ENCODE results near the gene MAEL. TPM values are rescaled to one million over a fixed set of nuclear protein-coding genes. Genes with fewer than 3 reads are reported as not detected.

Gene MAEL
- not detected in 5 replicates for total RNA-seq (2022; extraction: Qiagen RNA extraction)

GRCh38 chr1:166988974-166989515, at the start of gene MAEL:
Gene MAEL (plus strand): TSS chr1:166989280. CDS start chr1:166989353, 73 bp downstream.

GRCh38 chr1:166975361-166976129, 13.5 kb upstream of the MAEL start, which contains the start of gene ILDR2:
Gene ILDR2 (minus strand): TSS chr1:166975540. CDS start chr1:166975268, 272 bp downstream.

Other genes starting within 250 kb of the MAEL start
- gene POGK, start 149.8 kb upstream of the MAEL start, total RNA-seq (2022; extraction: Qiagen RNA extraction), result 25.8 to 29.8 TPM (median 27.1 TPM) in 5 replicates
- gene TADA1, start 113.0 kb upstream of the MAEL start, total RNA-seq (2022; extraction: Qiagen RNA extraction), result 10.7 to 13.8 TPM (median 12.9 TPM) in 5 replicates
- gene ILDR2, start 13.7 kb upstream of the MAEL start, total RNA-seq (2022; extraction: Qiagen RNA extraction), result 0.02 to 0.12 TPM (median 0.05 TPM) in 4 of 5 replicates, not detected in the other
- not detected in 5 replicates for gene GPA33, start 101.1 kb downstream of the MAEL start, total RNA-seq (2022; extraction: Qiagen RNA extraction)
- not detected in 5 replicates for gene STYXL2, start 104.8 kb downstream of the MAEL start, total RNA-seq (2022; extraction: Qiagen RNA extraction)
- gene POU2F1, start 231.6 kb downstream of the MAEL start, total RNA-seq (2022; extraction: Qiagen RNA extraction), result 2.8 to 3.7 TPM (median 3.4 TPM) in 5 replicates

Measured in A549 treated with CORT108297 at 1 μM for 4 hours (cell line).